ENCODE data around the gene EPC2. TPM values are rescaled to one million over a fixed set of nuclear protein-coding genes. Genes with fewer than 3 reads are reported as not detected.

EPC2 gene
- total RNA-seq, 1 donor from 2014 or later: 39.3 TPM

GRCh38 chr2:148721520-148721931 lies 77.0 kb downstream of the EPC2 start:
- no peak for DNase-seq (ENCODE audit: low spot score)
- H3K27ac ChIP-seq: no peak overlapping the region
- H2AFZ ChIP-seq (replicated peaks): no peak overlapping the region
- TF ChIP-seq, protein P1, sequence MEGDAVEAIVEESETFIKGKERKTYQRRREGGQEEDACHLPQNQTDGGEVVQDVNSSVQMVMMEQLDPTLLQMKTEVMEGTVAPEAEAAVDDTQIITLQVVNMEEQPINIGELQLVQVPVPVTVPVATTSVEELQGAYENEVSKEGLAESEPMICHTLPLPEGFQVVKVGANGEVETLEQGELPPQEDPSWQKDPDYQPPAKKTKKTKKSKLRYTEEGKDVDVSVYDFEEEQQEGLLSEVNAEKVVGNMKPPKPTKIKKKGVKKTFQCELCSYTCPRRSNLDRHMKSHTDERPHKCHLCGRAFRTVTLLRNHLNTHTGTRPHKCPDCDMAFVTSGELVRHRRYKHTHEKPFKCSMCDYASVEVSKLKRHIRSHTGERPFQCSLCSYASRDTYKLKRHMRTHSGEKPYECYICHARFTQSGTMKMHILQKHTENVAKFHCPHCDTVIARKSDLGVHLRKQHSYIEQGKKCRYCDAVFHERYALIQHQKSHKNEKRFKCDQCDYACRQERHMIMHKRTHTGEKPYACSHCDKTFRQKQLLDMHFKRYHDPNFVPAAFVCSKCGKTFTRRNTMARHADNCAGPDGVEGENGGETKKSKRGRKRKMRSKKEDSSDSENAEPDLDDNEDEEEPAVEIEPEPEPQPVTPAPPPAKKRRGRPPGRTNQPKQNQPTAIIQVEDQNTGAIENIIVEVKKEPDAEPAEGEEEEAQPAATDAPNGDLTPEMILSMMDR (IDR thresholded peaks at IDR 0.05): no peak
- no peak for TF ChIP-seq EZH2 (IDR thresholded peaks at IDR 0.05)
- TF ChIP-seq EZH2phosphoT487 (IDR thresholded peaks at IDR 0.05): no peak
- H3K9ac ChIP-seq: no peak overlapping the region
- H3K27me3 ChIP-seq: no peaks in the 10 kb centered on the region
- H3K79me2 ChIP-seq (ENCODE audit: low read depth): peaks cover 100% of the 10 kb centered on the region
- H3K4me1 Mint-ChIP-seq: no peaks in the 10 kb centered on the region
- H3K4me3 ChIP-seq: no peak overlapping the region
- H3K36me3 ChIP-seq: peaks cover 6% of the 10 kb centered on the region
- no peak overlapping the region for H3K4me3 Mint-ChIP-seq
- H3K4me2 ChIP-seq: no peak overlapping the region
- peaks cover 21% of the 10 kb centered on the region for H3K4me1 ChIP-seq
- peaks cover 44% of the 10 kb centered on the region for H3K9me3 Mint-ChIP-seq
- H3K27me3 Mint-ChIP-seq (ENCODE audit: insufficient read depth, low read depth): no peaks in the 10 kb centered on the region
- H4K20me1 ChIP-seq (ENCODE audit: low read depth): peaks cover 17% of the 10 kb centered on the region
- peaks cover 48% of the 10 kb centered on the region for H3K36me3 Mint-ChIP-seq
- H3K27ac Mint-ChIP-seq: no peak overlapping the region
- no peaks in the 10 kb centered on the region for H3K9me3 ChIP-seq (ENCODE audit: low read depth)
- H3F3A ChIP-seq (ENCODE audit: low read depth): peaks cover 5% of the 10 kb centered on the region

DNA sequence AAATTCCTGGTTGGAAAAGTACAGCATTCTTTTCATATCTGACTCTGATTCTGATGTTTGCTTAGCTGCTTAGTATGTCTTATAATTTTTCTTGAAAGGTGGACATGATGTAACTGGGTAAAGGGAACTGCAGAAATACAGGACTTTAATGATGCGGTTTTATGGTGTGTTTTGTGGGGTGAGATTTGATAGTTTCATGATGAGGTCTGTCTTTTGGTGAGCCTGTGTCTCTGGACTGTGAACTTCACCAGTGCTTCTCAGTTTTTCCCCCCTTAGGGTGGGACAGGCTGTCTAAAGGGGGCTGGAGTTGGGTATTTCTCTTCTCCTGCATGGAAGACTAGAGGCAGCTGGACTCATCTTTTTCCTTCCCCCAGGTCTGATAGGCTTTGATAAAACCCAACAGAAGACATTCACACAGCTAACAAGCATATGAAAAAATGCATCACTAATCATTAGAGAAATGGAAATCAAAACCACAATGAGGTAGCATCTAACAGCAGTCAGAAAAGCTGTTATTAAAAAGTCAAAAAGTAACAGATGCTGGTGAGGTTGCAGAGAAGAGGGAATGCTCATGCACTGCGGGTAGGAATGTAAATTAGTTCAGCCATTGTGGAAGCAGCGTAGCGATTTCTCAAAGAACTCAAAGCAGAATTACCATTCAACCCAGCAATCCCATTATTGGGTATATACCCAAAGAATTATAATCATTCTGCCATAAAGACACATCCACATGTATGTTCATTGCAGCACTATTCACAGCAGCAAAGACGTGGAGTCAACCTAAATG lies 77.6 kb downstream of the EPC2 start:
- peaks cover 5% of the 10 kb centered on the region for H3F3A ChIP-seq (ENCODE audit: low read depth)
- Mint-ChIP-seq H3K27ac (no peak overlapping the region), H3K4me1 (no peaks in the 10 kb centered on the region), H3K4me3 (no peak overlapping the region), H3K27me3 (ENCODE audit: insufficient read depth, low read depth) (no peaks in the 10 kb centered on the region), H3K36me3 (peaks cover 52% of the 10 kb centered on the region), H3K9me3 (peaks cover 44% of the 10 kb centered on the region)
- H3K4me3 ChIP-seq: no peak overlapping the region
- H3K4me1 ChIP-seq: peaks cover 21% of the 10 kb centered on the region
- no peak overlapping the region for H2AFZ ChIP-seq (replicated peaks)
- H3K79me2 ChIP-seq (ENCODE audit: low read depth): peaks cover 100% of the 10 kb centered on the region
- DNase-seq (ENCODE audit: low spot score): peak; percentile 6
- peaks cover 2% of the 10 kb centered on the region for H3K36me3 ChIP-seq
- peak overlapping the region; percentile 36 for H3K4me2 ChIP-seq
- TF ChIP-seq EZH2 (IDR thresholded peaks at IDR 0.05) (no peak), EZH2phosphoT487 (IDR thresholded peaks at IDR 0.05) (no peak)
- TF ChIP-seq, protein P1 (IDR thresholded peaks at IDR 0.05): no peak
- no peak overlapping the region for H3K9ac ChIP-seq
- no peaks in the 10 kb centered on the region for H3K27me3 ChIP-seq
- H3K27ac ChIP-seq: no peak overlapping the region
- H4K20me1 ChIP-seq (ENCODE audit: low read depth): peaks cover 17% of the 10 kb centered on the region
- no peaks in the 10 kb centered on the region for H3K9me3 ChIP-seq (ENCODE audit: low read depth)

GRCh38 chr2:148725564-148725963 lies 81.0 kb downstream of the EPC2 start:
- Histone ChIP-seq H3K9me3 (ENCODE audit: low read depth) (no peaks in the 10 kb centered on the region), H3F3A (ENCODE audit: low read depth) (peaks cover 5% of the 10 kb centered on the region), H3K27me3 (no peaks in the 10 kb centered on the region), H3K4me1 (peaks cover 21% of the 10 kb centered on the region), H3K36me3 (no peaks in the 10 kb centered on the region), H3K27ac (no peak overlapping the region), H3K79me2 (ENCODE audit: low read depth) (peaks cover 97% of the 10 kb centered on the region), H3K4me3 (no peak overlapping the region), H4K20me1 (ENCODE audit: low read depth) (peaks cover 32% of the 10 kb centered on the region), H3K4me2 (no peak overlapping the region), H3K9ac (no peak overlapping the region), H2AFZ (replicated peaks) (no peak overlapping the region)
- Mint-ChIP-seq H3K27ac (no peak overlapping the region), H3K4me1 (no peaks in the 10 kb centered on the region), H3K4me3 (no peak overlapping the region), H3K36me3 (peaks cover 44% of the 10 kb centered on the region), H3K9me3 (peaks cover 30% of the 10 kb centered on the region), H3K27me3 (ENCODE audit: insufficient read depth, low read depth) (no peaks in the 10 kb centered on the region)
- DNase-seq (ENCODE audit: low spot score): no peak
- TF ChIP-seq, protein P1 (IDR thresholded peaks at IDR 0.05): no peak
- no peak for TF ChIP-seq EZH2 (IDR thresholded peaks at IDR 0.05)
- TF ChIP-seq EZH2phosphoT487 (IDR thresholded peaks at IDR 0.05): no peak
